Transverse colon (tissue), 4 donors: ENCODE measurements around the gene VAV2. TPM values are rescaled to one million over a fixed set of nuclear protein-coding genes. Genes with fewer than 3 reads are reported as not detected.

ENCODE experiments used
- DNase-seq: peaks from one replicate; pipeline ENCODE4 v3.0.0-alpha.2; 2019
- H3K27ac ChIP-seq, 4 donors: fragments of 200-600 bp; sonication (generic); 2 replicates each; pipeline ENCODE4 v1.5.1; 2016 to 2018; ENCODE audit warnings: inconsistent platforms in 4 of 4
- H3K27me3 ChIP-seq: fragments of 200-600 bp; sonication (generic); 2 replicates; pipeline ENCODE4 v1.5.1; 2017; ENCODE audit warnings: inconsistent platforms
- H3K36me3 ChIP-seq, 4 donors: fragments of 200-600 bp; sonication (generic); 2 replicates each; pipeline ENCODE4 v1.5.1; 2017 to 2019; ENCODE audit warnings: inconsistent platforms in 4 of 4
- H3K4me1 ChIP-seq, 4 donors: fragments of 200-600 bp; sonication (generic); 2 replicates each; pipeline ENCODE4 v1.5.1; 2017 to 2020; ENCODE audit warnings: inconsistent platforms in 4 of 4
- H3K4me3 ChIP-seq, 4 donors: fragments of 200-600 bp; sonication (generic); 1 replicate in 1 of 4; 2 replicates in 3 of 4; pipeline versions ENCODE4 v1.5.1 to v1.6.1; 2017 to 2019; ENCODE audit warnings: inconsistent platforms in 4 of 4
- H3K9me3 ChIP-seq, 2 donors: fragments of 200-600 bp; sonication (generic); 2 replicates each; pipeline ENCODE4 v1.5.1; 2017 to 2019; ENCODE audit warnings: inconsistent platforms in 2 of 2
- CTCF ChIP-seq, 5 experiments: fragments of 200-600 bp in 3 of 5; fragments of 450-650 bp in 2 of 5; sonication (generic) in 3 of 5; IDR thresholded peaks; 1 replicate in 2 of 5; 2 replicates in 3 of 5; pipeline ENCODE4 v1.5.1; 2016 to 2017; ENCODE audit warnings: antibody characterized with exemption in 5 of 5, inconsistent platforms in 3 of 5, mild to moderate bottlenecking in 2 of 5, moderate library complexity in 1 of 5
- EP300 ChIP-seq: sonication (generic); formaldehyde crosslinking; IDR thresholded peaks from one replicate; pipeline ENCODE4 v1.6.1; 2017; ENCODE audit warnings: antibody characterized with exemption, low read depth
- POLR2A ChIP-seq: fragments of 450-650 bp; IDR thresholded peaks from one replicate; pipeline ENCODE4 v1.6.1; 2016; ENCODE audit warnings: antibody characterized with exemption, mild to moderate bottlenecking, moderate library complexity
- POLR2AphosphoS5 ChIP-seq, 3 donors: sonication (generic); formaldehyde crosslinking; IDR thresholded peaks; one replicate each; pipeline ENCODE4 v1.6.1; 2016; ENCODE audit warnings: antibody characterized with exemption in 3 of 3
- WGBS, 2 donors: methylation state at CpG; one replicate each; pipeline ENCODE4 v1.1.5; 2018; ENCODE audit warnings: low coverage in 1 of 2; 5-methylcytosine and 5-hydroxymethylcytosine counted together
- in situ Hi-C, 4 donors: fragments of 200-750 bp; cut with MboI; loops; one replicate each; pipeline versions ENCODE4 v1.15.0 to v1.15.1; 2017; ENCODE audit warnings: low sequenced_read_pairs in 3 of 4, low pct_ligation_motif_present in 1 of 4, low pct_unique_long_range_greater_than_20kb in 1 of 4
- intact Hi-C: fragments of 100-400 bp; cut with DNase I; formaldehyde crosslinking; loops from one replicate; pipeline ENCODE4 v1.15.1; 2023; ENCODE audit warnings: low total_unique reads
- total RNA-seq, 4 donors: library from RNA; depleted of rRNA; stranded (reverse); fragments of >200 nt; gene quantifications; one replicate each; pipeline ENCODE4 v1.1.0, GENCODE V29; 2016

The VAV2 gene
- total RNA-seq, 4 donors from 2014 or later = 8.2 to 52.4 (median 24.5) TPM

- H3K9me3 ChIP-seq = no peaks in the 10 kb centered on the region
- H3K27me3 ChIP-seq = no peaks in the 10 kb centered on the region
- H3K36me3 ChIP-seq = no peaks in the 10 kb centered on the region
- DNase-seq = no peak
- in situ Hi-C loops (no loop called here), intact Hi-C loops (no loop called here)
- 82% methylated on average over 23 of the region's 23 CpGs; no CpG with 5 or more reads in 1 of the 2 donors for WGBS, 2 donors
- H3K4me1 ChIP-seq = peaks cover 7 to 16% (median 7%) of the 10 kb centered on the region in 4 donors
- H3K4me3 ChIP-seq = no peak overlapping the region
- TF ChIP-seq POLR2AphosphoS5 (IDR thresholded peaks at IDR 0.05) (no peak), POLR2A (no peak), CTCF (IDR thresholded peaks at IDR 0.05) (no peak), EP300 (no peak)
- no peak overlapping the region for H3K27ac ChIP-seq
These were observed 61.2 kb downstream of the VAV2 start for GRCh38 chr9:133930682-133931485.

- H3K9me3 ChIP-seq = no peaks in the 10 kb centered on the region
- TF ChIP-seq POLR2A = no peak
- intact Hi-C loops = no loop called here
- no peaks in the 10 kb centered on the region for H3K36me3 ChIP-seq
- H3K27me3 ChIP-seq = no peaks in the 10 kb centered on the region
- no peak overlapping the region for H3K4me3 ChIP-seq
- DNase-seq = no peak
- in situ Hi-C loops = no loop called here
- H3K4me1 ChIP-seq = peaks cover 0 to 8% (median under 1%) of the 10 kb centered on the region in 4 donors
- WGBS, 2 donors = 50 to 73% methylated on average over 2 to 20 of the region's 20 CpGs
- H3K27ac ChIP-seq = no peak overlapping the region
These were observed 62.0 kb downstream of the VAV2 start for GRCh38 chr9:133930046-133930681.

GRCh38 chr9:133929599-133929998 is 62.5 kb downstream of the VAV2 start:
- Histone ChIP-seq H3K27me3 (no peaks in the 10 kb centered on the region), H3K4me3 (no peak overlapping the region), H3K4me1 (peaks cover 0 to 3% (median 0%) of the 10 kb centered on the region in 4 donors), H3K36me3 (no peaks in the 10 kb centered on the region), H3K27ac (no peak overlapping the region), H3K9me3 (no peaks in the 10 kb centered on the region)
- intact Hi-C loops (no loop called here), in situ Hi-C loops (no loop called here)
- TF ChIP-seq POLR2A = no peak
- TF ChIP-seq EP300 = no peak
- no peak for TF ChIP-seq POLR2AphosphoS5 (IDR thresholded peaks at IDR 0.05)
- 93% methylated on average over 7 of the region's 10 CpGs; no CpG with 5 or more reads in 1 of the 2 donors for WGBS, 2 donors
- DNase-seq = no peak

- H3K4me1 ChIP-seq = no peaks in the 10 kb centered on the region
- no peaks in the 10 kb centered on the region for H3K27me3 ChIP-seq
- H3K9me3 ChIP-seq = no peaks in the 10 kb centered on the region
- H3K27ac ChIP-seq = no peak overlapping the region
- WGBS, 2 donors = 80% methylated on average over 1 to 14 of the region's 14 CpGs
- H3K36me3 ChIP-seq = no peaks in the 10 kb centered on the region
- H3K4me3 ChIP-seq = no peak overlapping the region
- no peak for TF ChIP-seq EP300
- no peak for TF ChIP-seq POLR2A
- no peak for TF ChIP-seq CTCF (IDR thresholded peaks at IDR 0.05)
- TF ChIP-seq POLR2AphosphoS5 (IDR thresholded peaks at IDR 0.05) = no peak
- in situ Hi-C loops = no loop called here
- intact Hi-C loops = no loop called here
- DNase-seq = no peak
These were observed 63.8 kb downstream of the VAV2 start for GRCh38 chr9:133928248-133928764.

- H3K4me1 ChIP-seq = no peaks in the 10 kb centered on the region
- in situ Hi-C loops = no loop called here
These were observed 65.1 kb downstream of the VAV2 start for GRCh38 chr9:133927041-133927440.

More at GRCh38 chr9:133927041-133927440, 65.1 kb downstream of the VAV2 start:
- Histone ChIP-seq H3K27ac (no peak overlapping the region), H3K4me3 (no peak overlapping the region), H3K9me3 (no peaks in the 10 kb centered on the region), H3K36me3 (no peaks in the 10 kb centered on the region), H3K27me3 (no peaks in the 10 kb centered on the region)
- 68% methylated on average over 6 of the region's 6 CpGs; no CpG with 5 or more reads in 1 of the 2 donors for WGBS, 2 donors
- DNase-seq = no peak
- intact Hi-C loops = no loop called here
- no peak for TF ChIP-seq POLR2A
- no peak for TF ChIP-seq POLR2AphosphoS5 (IDR thresholded peaks at IDR 0.05)
- no peak for TF ChIP-seq EP300
- TF ChIP-seq CTCF (IDR thresholded peaks at IDR 0.05) = no peak
